Measurements from ENCODE around the gene COMMD6. TPM values are rescaled to one million over a fixed set of nuclear protein-coding genes. Genes with fewer than 3 reads are reported as not detected.
A peak's percentile ranks its signal among the peaks of the same experiment; 100 is the strongest.
"Not testable (repeated sequence)": the region's sequence is repeated elsewhere in the genome, so short reads cannot be mapped to it uniquely, and the experiment has no call there.

Gene COMMD6
- 149 TPM for total RNA-seq

DNA sequence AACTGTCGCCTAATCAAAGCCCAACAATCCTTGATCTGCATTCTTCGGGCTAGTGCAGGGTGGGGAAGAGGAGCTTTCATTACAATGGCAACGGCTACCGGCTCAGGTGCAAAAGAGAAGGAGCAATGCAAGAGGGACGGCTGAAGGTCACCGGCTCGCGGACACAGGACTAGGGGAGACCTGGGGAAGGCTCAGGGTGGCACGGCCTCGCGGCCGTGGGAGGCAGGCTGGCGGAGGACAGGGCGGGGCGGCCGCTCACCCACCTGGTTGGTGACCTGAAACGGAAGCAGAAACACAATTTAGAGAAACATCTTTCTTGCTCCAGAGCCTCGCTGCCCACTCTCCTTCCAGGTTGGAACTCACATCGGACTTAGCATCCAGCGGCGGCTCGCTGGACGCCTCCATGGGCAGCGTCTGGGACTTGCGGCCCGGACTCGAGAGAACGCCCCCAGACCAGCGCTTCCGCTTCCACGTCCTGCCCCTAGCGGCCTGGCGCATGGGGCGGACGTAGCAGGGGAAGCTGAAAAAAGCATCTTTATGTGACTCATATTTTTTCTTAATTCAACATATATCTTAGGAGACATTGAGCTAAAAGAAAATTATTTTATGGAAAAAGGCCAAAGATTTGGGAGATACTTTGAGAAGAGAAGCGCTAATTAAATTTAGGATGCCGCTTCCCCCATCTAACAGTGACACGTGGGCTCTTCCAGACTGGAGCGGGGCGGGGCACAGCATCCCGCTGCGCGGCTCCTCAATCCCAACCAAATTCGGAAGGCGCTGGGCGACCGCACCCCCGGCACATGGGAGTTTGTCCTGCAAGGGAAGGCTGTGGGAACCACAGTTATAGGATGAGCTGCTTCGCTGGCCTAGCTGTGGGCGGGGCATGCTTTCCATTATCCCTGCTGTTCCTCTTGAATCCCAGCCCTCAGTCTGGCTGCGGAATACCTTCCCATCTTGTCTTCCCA is at the start of gene COMMD6:
Gene COMMD6, minus strand, starts transcription at position 441 of the 965 bp plus-strand sequence. Its CDS starts 36 bp downstream, at position 405.
- ATAC-seq (peak; percentile 98), DNase-seq (ENCODE audit: low spot score) (peak; percentile 86)
- intact Hi-C loops (cut with DNase I), result no loop called here

DNA sequence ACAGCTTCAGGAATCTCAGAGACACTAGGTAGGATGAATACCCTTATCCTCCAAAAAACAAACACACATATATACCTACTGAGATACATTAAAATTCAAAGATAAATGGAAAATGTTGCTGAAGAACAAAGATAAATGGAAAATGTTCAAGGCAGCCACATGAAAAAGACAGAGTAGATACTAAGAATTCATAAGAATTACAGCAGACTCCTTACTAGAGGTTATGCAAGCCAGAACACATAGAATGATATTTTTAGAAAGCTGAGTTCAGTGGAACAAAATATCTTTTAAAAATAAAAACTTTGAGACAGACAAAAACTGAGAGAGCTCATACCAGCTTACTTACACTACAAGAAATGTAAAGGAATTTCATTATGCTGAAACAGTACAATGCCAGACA is 47.5 kb upstream of the COMMD6 start:
- DNase-seq (ENCODE audit: low spot score) (no peak), ATAC-seq (no peak)
- intact Hi-C loops (cut with DNase I), result no loop called here

DNA sequence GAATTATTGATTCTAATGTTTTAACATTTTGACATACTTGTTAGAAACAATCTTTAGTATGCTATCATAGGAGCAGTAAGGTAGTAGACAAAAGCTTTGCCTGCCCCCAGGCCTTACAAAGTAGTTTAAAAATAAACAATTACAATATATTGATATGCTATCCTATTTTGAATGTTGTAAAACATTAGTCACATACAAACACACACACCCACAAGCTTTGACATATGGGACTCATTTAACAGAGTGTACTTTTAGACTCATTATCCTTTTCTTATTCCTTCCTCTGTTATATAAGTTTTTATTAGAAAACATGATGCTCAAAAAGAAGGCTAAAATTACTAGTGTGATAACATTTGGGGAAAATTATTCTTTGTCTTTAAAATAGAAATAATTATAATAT is 45.5 kb upstream of the COMMD6 start:
- DNase-seq (ENCODE audit: low spot score), result no peak

DNA sequence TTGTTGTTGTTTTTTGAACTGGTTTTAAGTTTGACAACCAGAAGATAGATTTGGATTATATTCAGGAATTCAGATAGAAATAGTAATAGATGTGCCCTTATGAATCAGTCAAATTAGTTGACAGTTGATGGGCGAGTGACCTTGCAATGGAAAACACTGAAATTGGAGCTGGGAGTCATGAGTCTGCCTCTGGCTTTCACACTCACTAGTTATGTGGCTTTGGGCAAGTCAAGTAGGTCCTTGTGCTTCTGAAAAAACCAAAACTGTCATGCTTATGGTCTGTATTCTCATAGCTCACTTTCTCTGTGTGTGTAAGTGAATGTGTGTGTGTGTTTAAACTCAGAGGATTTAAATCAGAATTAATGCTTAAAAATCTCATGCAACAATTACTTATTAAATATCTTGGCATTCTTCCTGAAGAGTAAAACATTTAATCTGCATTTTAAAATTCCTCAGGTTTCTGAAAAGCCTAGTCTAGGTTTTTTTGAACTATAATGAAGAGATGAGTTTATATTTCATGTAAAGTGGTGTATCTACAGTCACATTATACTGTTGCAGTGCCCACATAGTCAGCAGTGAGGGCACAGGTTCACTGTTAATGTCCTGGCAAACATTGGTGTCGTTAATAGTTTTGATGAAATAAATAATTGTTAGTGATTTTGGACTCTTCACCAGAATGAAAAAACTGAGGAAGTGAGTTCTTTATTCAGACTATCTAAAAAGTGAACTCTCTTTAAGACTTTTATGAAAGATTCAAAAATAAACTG is 44.4 kb upstream of the COMMD6 start:
- intact Hi-C loops (cut with DNase I), result no loop called here
- ATAC-seq (no peak), DNase-seq (ENCODE audit: low spot score) (no peak)

More for the DNA sequence above, 45.5 kb upstream of the COMMD6 start:
- intact Hi-C loops (cut with DNase I), result no loop called here
- ATAC-seq, result no peak

DNA sequence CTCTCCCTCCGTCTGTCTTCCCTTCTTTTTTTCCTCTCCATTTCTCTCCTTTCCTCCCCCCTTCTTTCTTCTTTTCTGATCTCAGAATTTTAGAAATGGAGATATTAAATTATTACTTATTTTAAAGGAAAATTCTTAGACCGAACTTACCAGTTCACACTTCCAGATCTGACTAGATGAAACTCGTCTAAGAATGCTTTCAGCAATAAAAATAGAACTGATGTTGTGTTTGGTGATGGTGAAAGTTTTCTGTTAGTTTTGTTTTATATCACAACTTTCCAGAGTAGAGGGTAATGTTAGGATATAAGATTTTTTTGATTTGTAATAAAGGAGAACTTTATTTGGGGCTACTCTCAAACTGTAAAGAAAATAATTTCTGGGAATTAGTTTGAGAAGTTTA is 41.9 kb upstream of the COMMD6 start:
- intact Hi-C loops (cut with DNase I), result no loop called here

DNA sequence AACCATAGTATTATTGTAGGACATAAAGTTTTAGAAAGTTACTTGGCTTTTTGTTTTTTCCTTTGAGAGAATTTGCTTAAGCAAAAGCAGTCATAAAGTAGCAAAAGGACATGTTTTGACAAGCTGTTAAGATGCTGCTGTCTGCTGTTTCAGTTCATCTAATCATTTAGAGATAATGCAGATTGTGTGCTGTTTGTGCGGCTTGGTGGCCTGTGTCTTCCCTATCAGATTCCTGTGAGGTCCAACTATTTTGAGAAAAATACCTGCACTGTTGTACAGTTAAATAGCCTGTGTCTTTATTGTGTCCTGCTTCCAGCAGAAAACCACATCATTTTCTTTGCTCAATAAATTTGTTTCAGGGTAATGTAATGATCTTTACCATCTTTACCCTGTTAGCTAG is 31.9 kb upstream of the COMMD6 start:
- no peak for DNase-seq (ENCODE audit: low spot score)

More for the DNA sequence above, 41.9 kb upstream of the COMMD6 start:
- ATAC-seq (no peak), DNase-seq (ENCODE audit: low spot score) (no peak)

DNA sequence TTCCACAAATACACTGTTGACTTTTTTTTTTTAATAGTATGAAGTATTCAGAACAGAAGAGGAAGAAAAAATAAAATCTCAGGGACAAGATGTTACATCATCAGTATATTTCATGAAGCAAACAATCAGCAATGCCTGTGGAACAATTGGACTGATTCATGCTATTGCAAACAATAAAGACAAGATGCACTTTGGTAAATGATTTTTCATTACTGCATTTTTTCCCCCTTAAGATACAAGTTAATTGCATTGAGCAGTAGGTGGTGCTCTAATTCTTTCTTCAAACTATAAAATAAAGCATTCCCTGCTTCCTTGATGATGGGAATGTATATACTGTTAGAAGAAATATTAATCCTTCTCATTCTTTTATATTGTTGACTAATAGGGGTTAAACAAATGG is 29.0 kb upstream of the COMMD6 start:
- intact Hi-C loops (cut with DNase I), result no loop called here
- DNase-seq (ENCODE audit: low spot score) (no peak), ATAC-seq (no peak)

More for the DNA sequence above, 31.9 kb upstream of the COMMD6 start:
- intact Hi-C loops (cut with DNase I), result no loop called here
- ATAC-seq, result no peak

DNA sequence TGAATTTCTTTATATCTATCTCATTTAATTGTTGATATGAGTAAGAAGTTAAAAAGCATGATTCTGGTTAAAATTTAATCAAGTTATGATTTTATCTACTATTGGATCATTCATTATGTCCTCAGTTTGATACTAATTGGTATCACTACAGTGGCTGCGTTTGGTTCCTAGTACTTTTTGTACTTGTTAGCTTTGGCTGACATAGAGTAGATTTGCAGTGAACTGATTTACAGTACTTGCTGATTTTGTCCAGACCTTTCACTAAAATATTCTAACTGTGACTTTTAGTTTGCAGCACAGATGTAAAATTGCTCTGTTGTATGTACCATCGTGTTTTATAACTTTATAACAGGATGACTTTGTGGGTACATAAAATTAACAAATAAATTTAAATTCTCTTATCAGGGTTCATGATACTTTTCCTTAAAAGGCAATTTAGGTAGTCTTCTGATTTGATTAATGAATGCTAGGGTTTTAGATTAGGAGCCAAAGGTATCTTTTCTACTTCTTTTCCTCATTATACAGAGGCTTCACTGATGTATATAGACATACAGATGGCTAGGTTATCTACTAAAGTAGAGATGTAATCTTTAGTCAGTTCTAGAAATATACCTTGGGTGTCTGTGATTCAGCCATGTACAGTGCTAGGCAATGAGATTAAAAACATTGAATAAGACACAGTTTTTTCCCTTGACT is 20.7 kb upstream of the COMMD6 start:
- ATAC-seq (no peak), DNase-seq (ENCODE audit: low spot score) (no peak)
- intact Hi-C loops (cut with DNase I), result no loop called here

DNA sequence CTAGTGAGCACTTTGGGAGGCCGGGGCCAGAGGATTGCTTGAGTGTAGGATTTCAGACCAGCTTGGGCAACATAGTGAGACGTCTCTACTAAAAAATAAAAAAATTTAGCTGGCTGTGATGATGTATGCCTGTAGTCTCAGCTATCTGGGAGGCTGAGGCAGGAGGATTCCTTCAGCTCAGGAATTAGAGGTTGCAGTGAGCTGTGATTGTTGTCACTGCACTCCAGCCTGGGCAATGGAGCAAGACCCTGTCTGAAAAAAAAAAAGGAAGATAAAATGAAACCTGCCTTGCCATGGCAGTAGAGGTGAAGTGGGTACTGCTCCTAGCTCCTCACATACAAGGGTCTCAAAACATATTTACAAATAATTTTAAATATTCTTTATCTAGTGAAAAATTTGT is 19.3 kb upstream of the COMMD6 start:
- no peak for DNase-seq (ENCODE audit: low spot score)
- intact Hi-C loops (cut with DNase I), result no loop called here
- no peak for ATAC-seq

DNA sequence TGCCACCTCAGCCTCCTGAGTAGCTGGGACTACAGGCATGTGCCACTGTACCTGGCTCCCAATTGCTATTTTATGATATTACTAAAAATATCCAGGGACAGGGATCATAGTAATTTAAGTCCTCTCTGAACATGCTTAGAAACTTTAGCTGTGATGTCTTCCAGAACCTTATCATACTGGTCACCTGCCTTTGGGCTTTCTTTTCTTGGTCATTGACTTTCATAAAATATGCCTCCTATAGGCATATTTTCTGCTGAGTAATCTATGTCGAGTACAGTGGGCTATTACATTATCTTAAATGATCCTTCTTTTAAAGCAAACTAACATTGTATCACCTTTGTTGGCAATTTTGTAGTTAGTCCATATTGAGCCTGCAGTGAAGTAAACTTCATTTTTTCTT is 18.2 kb upstream of the COMMD6 start:
- DNase-seq (ENCODE audit: low spot score) (no peak), ATAC-seq (no peak)
- intact Hi-C loops (cut with DNase I), result no loop called here

DNA sequence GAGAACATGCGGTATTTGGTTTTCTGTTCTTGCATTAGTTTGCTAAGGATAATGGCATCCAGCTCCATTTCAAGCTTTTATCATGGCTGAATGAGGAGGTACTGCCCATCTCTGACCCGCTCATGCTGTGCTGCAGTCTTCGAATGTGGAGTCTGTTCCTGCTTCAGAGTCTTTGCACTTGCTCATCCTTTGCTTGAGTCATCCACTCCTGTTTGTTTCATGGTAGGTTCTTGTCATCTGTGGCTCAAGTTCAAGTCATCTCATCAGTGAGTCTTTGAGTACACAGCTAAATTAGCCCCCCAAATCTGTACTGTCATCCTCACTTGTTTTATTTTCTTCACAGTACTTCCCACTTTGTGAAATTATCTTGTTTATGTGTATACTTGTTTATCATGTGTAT is 17.3 kb upstream of the COMMD6 start:
- ATAC-seq (no peak), DNase-seq (ENCODE audit: low spot score) (no peak)
- intact Hi-C loops (cut with DNase I), result no loop called here

DNA sequence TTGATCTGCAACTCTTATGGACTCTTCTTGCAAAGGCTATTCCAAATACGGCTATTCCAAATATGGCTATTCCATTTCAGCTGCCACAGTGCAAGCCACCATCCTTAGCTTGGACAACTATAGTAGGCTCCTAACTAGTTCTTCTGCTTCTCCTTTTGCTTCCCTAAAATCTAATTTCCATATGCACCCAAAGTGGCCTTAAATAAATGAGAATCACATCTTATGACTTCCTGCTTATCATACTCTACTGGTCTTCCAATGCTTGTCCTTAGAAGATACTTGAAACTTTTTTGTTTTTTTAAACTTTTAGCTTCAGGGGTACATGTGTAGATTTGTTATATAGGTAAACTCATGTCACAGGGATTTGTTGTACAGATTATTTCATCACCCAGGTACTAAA is 16.8 kb upstream of the COMMD6 start:
- intact Hi-C loops (cut with DNase I), result no loop called here
- ATAC-seq, result no peak
- no peak for DNase-seq (ENCODE audit: low spot score)

DNA sequence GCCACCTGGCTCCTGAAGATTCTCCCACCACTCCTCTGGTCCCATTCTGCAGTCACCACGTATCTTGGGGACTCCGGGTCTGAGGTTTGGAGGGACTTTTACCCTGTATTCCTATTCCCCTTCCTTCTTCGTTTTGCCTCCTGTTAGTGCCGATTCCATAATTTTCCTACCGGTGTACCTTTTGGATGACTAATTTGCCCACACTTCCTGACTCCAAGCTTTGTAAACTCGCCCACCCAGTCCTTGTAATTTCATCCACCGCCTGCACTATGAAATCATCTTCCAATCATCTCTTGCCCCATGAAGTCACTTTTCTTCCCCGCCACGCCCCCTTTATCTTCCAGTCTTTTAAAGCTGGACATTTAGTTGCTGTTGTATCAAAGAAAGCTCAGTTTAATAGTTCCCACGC is 12.5 kb upstream of the COMMD6 start:
- intact Hi-C loops (cut with DNase I), result no loop called here
- no peak for DNase-seq (ENCODE audit: low spot score)
- no peak for ATAC-seq

DNA sequence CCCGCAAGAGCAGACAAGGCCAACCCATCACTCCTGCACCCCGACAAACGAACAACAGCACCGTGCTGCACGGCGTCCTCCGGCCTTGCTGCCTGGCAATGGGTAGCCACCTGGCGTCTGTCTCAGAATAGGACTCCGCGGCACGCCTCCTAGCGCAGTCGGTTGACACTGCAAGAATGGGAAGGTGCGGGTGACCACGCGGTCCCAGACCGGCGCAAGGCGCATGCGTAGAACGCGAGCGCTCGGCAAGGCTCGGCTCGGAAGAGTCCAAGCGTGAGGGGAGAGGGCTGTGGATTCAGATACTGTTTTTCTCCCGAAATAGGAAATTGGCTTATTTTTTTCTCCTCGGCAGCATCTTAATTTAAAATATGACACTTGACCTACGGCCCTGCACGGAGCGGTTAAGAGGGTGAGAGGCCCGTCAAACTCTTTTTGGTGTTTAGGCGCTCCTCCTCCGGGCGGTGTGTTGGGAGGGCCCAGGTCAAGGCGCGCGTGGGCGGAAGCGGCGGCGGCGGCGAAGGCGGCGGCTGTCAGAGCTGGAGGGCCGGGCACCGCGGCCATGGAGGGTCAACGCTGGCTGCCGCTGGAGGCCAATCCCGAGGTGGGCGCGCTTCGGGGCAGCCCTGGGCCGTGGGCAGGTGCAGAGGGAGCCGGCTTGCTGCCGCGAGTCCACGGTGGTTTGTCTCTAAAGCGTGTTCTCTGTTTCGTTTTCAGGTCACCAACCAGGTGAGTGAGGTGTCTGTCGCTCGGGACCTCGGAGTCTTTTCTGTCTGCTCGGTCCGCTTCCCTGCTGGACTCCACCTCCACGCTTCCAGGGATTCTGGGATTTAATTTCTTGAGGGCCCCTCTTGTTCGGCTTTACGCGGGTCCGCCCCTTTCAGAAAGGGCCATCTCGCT is 11.9 kb upstream of the COMMD6 start, which contains the start of gene UCHL3:
Gene UCHL3, plus strand, starts transcription at position 530 of the 897 bp plus-strand sequence. Its CDS starts 30 bp downstream, at position 560.
- intact Hi-C loops (cut with DNase I), result no loop called here
- peak; percentile 98 for ATAC-seq

DNA sequence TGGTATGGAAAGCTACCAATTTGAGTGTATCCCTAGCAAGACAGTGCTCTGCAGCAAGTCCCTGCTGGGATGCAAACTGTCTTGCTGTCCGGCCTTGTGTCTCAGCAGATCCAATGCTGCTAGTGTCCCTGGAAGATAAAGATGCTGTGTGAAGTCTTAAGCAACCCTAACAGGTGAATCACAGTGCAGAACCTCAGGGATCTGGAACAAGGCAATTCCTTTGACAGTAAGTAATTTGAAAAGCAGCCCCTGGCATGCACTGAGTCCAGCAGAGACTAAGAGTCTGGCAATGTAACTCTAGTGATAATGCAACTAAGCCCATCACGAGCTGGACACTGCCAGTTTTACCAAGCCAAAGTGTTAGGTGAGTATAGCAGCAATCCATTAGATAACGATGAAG is 10.3 kb upstream of the COMMD6 start:
- DNase-seq (ENCODE audit: low spot score), result no peak
- intact Hi-C loops (cut with DNase I), result no loop called here
- no peak for ATAC-seq

More for the DNA sequence above, 11.9 kb upstream of the COMMD6 start, which contains the start of gene UCHL3:
- peak; percentile 98 for DNase-seq (ENCODE audit: low spot score)

DNA sequence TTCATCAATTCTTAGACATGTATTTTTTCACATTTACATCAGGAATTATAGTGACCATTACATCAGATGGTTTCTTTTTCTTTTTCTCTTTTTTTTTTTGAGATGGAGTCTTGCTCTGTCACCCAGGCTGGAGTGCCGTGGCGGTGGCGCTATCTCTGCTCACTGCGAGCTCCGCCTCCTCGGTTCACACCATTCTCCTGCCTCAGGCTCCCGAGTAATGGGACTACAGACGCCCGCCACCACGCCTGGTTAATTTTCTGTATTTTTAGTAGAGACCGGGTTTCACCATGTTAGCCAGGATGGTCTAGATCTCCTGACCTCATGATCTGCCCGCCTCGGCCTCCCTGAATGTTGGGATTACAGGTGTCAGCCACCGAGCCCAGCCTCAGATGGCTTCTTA is 7.7 kb upstream of the COMMD6 start:
- DNase-seq (ENCODE audit: low spot score); ATAC-seq; intact Hi-C loops (cut with DNase I): not testable (repeated sequence)

DNA sequence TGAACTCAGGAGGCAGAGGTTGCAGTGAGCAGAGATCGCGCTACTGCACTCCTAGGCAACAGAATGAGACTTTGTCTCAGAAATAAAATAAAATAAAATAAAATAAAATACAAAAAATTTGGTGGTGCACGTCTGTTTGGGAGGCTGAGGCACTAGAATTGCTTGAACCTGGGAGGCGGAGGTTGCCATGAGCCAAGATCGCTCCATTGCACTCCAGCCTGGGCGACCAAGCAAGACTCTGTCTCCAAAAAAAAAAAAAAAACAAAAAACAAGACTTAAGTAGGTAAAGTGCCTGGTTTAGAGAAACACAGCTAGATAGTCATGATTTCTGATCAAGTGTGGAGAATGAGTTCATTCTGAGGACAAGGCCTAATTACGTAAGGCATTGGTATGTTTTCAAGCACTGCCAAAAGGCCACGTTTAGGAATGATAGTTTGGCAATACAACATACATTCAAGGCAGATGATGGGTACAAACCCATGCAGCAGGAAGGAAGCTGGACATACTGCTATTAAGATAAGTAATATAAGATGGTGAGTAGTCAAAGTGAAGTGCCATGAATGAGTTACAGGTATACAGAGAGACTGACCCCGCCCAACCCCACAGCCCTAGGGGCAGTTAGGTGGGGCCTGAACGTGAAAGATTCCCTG is 7.2 kb upstream of the COMMD6 start:
- no peak for DNase-seq (ENCODE audit: low spot score)
- ATAC-seq, result no peak
- intact Hi-C loops (cut with DNase I), result no loop called here

DNA sequence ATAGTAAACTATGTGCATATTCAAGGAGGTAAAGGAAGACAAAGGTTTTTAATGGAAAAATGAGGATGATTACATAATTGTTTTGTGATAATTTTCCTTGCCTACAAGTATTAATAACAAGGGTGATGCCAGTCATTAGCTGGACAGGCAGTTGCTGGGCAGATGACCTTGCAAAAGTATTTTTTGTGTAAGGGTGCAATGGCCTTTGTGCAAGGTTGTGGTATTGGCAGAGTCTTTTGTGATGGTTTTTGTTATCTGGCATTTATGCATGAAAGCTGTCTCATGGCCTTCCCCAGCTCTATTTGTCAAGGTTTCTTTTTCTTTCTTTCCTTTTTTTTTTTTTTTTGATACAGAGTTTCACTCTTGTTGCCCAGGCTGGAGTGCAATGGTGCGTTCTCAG is 4.3 kb upstream of the COMMD6 start:
- ATAC-seq (no peak), DNase-seq (ENCODE audit: low spot score) (no peak)
- intact Hi-C loops (cut with DNase I), result no loop called here
